ENCODE results near the gene NPVF.

Gene NPVF, protein sequence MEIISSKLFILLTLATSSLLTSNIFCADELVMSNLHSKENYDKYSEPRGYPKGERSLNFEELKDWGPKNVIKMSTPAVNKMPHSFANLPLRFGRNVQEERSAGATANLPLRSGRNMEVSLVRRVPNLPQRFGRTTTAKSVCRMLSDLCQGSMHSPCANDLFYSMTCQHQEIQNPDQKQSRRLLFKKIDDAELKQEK

DNA sequence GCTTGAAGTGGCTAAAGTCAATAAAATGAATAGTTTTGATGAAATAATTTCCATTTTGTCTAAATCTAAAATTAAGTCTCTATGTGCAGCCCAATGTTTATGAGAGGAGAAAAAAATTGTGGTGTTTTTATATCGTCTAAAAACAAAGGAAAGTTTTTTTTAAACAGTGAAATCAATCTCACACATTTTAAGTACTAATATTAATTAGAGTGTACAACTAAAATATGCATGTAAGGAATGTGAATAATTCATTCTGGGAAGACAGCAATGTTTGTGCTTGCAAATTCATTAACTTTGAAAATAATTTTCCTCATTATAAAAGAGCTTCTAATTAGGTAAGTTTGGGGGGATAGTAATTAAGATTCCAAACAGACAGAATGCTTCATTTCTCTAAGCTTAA is at the start of gene NPVF:
NPVF (minus strand) TSS at position 101 of the 400 bp plus-strand sequence; CDS start at position 54, 47 bp downstream.
- DNase-seq (ENCODE audit: low read depth in 3 of 3): no peak

DNA sequence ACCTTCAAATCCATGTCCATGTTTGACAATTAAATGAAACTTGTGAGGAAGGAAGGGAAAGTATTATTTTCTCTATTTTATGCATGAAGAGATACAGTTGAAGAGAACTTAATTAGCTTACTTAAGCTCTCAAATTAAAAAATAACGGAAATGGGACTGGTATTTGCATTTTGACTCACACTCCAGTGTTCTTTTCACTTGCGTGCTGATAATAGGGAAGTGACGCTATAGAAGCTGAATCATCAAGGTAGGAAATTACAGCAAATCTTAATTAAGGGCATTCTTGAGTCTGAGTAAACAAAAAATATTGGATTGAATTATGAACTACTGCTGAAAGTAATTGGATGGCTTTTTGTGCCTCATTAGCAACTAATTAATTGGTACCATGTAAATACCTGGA is 44.0 kb upstream of the NPVF start:
- no peak for DNase-seq (ENCODE audit: low read depth in 3 of 3)

DNA sequence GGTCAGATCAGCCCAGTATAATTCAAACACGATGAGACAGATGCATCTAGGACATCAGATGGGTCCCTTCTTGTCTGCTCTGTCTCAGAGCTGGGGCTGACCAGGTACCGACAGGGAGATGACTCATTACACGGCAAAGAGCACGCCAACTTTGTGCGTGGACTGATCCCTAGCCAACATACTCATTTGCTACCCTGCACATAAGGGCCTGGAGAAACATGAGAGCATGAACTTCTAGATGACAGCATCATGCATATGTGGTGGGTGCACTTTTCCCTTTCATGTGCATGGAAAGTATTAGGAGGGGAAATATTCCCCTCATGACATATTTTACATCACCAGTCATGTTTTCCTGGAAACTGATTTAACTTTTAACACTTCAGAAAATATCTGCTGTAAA is 35.1 kb upstream of the NPVF start:
- no peak for DNase-seq (ENCODE audit: low read depth in 3 of 3)

DNA sequence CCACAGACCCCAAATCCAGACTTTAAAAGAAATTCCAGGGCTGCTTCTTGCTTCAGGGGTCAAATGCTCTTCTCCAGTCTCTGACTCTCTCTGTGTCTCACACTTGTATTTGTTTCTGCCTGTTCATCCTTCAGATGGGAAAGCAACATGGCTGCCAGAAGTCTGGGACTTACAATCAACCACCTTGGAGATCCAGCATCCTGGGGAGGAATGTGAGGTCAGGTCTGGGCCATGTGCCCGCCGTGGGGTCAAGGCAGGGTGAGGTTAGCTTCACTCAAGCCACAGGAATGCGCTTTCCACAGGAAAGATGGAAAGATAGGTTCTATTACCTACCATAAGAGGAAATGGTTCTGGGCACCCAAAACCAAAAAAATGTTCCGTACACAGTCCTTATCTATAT is 34.3 kb upstream of the NPVF start:
- DNase-seq (ENCODE audit: low read depth in 3 of 3): no peak

DNA sequence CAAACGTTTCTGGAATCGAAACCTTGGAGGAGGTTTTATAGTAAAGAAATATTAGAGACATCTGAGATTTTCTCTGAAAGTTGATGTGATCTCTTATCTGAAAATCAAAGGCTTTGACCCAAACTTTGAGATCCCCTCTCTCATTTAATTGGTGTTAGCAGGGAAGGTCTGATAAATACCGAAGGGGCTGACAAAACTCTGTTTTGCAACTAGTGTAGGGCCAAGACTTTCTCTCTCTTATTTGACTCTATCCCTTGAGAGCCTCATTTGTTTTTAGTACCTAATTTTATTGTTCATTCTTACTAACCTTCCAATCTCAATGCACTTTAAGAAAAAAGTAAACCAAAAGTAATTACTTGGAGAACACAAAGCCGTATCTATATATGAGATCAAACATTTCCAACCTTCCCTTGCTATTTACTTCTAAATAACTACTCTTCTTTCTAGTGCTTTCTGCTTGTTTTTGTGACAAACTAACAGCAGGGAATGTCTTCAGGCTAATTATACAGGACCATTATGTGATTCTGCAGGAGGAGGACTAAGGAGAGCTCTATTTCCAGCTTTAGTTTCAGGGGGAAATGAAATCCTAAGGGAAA is 33.4 kb upstream of the NPVF start:
- no peak for DNase-seq (ENCODE audit: low read depth in 3 of 3)

DNA sequence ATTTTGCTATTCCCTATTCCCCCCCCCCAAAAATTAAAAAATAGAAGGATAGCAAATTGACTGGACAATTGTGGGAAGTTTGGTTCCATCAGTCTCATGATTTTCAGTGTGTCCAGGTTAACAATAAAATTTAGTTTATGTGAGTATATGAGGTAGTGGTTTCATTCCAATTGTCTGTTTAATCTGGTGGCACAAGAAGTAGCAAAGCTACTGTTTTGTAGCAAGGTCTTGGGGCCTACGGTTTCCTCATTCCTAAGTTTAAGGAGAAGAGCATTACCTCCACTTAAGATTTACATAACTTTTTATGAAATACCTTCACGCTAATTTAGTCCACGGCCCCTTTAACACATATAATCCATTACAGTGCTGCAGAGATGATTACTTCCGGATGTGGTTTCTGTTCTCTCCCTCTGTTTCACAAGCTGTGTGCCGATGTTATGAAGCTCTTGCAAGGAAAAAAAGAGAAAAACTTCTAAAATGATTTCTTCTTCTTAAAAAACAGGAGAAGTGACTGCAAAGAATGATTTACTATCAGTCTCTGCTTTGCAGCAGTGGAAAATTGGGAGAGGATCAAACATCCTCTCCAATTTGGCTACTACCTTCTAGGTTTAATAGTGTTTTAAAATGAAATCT is 32.7 kb upstream of the NPVF start:
- no peak for DNase-seq (ENCODE audit: low read depth in 3 of 3)

DNA sequence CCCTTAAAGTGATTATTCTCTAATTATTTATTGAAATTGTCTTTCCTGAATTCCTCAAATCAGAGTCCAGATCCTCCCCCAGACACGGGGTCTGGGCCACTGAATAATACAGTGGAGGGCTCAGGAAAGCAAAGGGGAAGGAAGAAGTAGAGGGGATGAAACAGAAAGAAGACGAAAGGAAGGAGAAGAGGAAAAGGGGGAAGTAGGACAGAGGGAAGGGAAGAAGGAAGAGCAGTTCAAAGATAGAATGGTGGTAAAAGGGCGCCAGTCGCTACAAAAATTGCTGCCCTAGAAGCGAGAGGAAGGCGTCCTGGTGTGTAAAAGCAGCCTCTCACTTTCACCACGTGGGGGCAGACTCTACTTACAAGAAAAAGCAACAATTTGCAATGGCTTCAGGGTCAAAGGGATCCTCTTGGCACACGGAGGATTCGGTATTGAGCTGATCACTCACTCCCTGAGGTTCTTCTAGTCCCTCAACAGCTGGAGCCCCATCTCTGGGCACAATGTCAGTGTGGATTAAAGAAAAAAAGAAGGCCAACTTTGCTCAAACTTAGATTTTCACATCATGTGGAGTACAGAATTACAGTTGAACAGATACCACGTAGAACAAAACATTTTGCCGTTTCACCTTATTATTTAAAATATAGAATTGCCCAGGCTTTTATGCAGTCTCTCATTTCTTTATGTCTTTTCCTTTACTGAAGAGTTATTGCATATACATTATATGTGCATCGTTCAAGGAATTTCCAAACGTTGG is 31.4 kb upstream of the NPVF start:
- DNase-seq (ENCODE audit: low read depth in 3 of 3): peak; percentile 38 to 59 (median 44)

DNA sequence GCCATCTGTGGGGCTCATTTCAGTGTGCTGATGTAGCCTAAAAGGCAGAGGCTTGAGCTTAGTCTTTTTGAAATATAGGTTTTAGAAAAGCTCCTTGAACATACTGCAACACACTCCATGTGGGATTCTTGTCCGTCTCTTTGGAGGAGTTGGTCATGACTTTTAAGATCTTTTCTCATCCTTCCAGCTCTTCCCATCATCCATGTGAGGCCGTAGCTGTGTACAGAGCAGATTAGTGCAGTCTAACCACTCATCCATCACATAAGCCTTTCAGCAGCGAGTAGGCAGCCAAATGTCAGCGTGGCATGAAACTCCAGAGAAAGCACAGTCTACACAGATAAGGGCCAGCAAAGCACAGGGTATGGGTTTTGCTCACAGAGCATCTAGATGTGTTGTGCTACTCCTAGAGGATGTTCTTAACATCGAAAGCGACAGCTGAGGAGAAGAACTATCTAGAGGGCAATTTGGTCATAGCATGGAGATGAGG is 28.1 kb upstream of the NPVF start:
- no peak for DNase-seq (ENCODE audit: low read depth in 3 of 3)

DNA sequence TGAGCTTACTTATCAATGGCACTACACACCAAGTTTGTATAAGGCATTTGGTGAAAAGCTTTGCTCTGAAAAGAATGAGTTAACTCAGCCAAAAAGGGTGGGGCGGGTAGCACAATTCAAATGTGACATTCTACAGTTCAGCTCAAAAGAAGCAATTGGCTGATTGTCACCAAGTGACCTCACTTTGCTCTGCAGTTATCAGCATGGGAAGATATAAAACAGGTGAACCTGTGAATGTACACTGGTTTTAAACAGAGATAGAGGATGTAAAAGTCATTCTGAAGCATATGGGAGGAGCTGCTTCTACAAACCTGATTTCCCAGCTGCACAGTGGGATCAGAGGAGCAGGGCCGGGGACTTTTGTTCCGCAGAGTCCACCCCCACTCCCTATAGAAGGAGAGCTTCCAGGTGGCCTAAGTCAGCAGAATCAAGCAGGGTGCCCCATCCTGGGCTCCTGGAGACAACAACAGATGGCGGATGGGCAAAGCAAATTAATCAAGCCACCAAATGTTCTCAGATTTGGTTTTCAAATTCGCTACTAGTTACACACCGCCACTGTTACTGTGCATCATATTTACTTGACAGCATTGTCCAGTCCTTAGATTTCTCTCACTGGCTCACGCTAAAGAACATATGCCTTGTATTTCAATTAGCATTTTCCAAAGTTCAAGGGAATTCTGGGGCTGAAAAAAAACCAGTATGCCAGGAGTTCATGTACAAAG is 27.5 kb upstream of the NPVF start:
- no peak for DNase-seq (ENCODE audit: low read depth in 3 of 3)

DNA sequence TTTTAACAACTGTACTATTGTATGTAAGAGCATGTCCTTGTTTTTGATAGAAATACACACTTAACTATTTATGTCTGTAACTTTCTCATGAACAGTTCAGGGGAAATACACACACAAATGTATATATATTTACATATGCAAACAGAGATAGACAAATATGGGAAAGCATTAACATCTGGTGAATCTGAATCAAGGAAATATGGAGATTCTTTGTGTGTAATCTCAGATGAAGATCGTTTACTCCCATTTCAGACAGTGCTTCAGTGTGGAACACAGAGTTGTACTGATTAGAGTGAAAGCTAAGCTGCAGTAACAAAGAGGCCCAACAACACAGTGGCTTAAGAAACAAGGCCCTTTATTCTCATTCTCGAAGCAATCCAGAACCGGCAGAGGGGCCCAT is 26.3 kb upstream of the NPVF start:
- no peak for DNase-seq (ENCODE audit: low read depth in 3 of 3)

DNA sequence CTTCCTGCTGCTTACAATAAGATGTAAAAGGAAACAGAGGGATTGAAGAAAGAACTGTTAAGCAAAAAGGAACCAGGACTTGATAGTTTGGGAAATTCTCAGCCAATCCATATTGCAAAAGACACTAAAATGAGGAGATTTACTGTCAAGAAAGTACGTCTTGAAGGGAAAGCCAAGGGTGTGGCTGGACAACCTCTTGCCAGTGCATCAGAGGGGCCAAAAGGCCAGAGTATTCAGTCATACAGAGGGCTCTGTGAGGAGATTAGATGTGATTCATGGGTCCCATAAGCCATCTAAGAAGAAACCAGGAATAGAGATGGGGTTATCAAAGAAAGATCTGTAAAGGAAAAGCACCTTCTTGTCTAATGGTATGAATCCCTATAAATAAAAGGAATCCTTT is 25.4 kb upstream of the NPVF start:
- DNase-seq (ENCODE audit: low read depth in 3 of 3): no peak

DNA sequence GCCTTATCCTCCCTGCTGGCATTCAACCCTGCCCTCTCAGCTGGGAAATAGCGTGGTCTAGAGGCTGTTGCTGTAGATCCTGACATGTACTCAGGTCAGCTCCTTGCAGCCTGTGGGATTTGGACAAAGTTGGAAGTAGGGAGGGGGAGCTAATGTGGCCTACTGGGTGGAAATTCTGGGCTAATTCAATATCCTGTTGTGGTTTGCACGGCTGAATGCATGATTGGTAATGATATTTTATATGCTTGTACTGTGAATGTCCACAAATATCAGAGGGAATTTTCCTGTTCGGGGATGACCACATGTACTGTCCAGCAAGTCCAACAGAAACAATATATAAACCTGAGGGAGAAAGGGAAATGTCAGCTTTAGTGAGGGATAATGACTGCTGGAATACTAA is 22.1 kb upstream of the NPVF start:
- DNase-seq (ENCODE audit: low read depth in 3 of 3): no peak

DNA sequence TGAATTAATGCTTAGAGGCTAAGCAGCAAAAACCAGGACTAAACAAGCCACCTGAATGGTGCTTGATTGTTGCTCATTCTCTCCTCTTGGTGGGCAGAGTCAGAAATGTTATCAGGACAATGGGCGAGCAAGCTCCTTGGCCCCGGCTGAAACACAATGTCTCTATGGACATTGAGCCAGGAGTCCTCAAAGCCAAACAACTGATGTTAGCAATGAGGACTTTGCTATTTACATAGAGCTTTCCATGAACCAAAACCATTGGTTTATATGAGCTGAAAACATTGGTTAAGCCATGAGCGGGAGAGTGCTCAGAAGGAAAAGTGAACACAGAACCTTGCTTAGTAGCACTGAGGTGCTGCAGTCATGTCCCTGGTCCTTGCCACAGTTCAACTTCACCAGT is 21.5 kb upstream of the NPVF start:
- no peak for DNase-seq (ENCODE audit: low read depth in 3 of 3)

DNA sequence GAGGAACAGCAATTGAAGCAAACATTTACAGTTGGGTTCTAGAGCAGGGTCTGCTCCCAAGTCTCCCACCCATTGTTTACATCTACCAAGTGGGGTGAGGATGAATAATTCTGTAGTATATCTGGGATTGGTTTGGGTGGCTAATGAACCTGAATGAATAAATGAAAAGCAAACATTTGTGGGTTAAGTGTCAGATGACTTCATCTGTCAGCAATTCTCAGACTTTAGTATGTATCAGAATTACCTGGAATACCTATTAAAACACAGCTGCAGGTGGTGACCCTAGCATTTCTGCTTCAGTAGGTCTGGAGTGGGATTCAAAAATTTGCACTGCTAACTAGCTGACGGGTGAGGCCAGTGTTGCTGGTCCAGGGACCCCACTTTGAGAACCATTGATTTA is 18.0 kb upstream of the NPVF start:
- DNase-seq (ENCODE audit: low read depth in 3 of 3): no peak

DNA sequence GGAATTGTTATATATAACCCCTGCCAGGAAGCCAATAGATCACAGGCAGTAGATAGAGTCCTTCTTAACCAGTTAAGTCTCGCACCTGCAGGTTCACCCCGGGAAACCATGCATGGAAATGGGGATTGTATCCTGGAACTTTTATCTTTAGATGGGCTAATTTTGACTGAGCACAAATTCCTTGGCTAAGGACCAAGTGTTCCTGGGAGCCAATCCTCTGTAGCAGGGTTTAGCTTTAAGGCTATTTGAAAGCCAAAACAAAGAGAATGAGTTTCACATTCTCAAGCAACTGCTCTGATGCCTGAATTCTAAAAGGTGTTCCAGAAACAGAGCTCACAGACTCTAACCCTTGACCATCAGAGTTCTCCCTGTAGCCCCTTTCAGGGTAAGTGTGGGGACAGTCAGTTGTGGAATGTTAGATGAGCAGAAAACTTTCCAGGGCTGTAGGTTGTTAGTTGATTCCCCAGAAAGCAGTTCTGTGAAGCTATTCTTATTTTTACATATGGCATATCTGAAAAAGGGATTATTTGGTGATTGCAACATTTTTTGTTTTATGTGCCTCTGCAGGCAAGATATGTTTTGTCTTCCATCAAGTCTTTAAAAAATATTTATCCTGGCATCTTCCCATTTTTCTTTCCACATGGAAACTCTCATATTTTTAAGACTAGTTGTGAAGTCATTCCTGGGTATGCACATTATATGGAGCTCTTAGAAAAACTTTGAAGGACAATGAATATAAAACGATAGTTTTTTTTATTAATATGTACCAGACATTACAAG is 16.2 kb upstream of the NPVF start:
- no peak for DNase-seq (ENCODE audit: low read depth in 3 of 3)

DNA sequence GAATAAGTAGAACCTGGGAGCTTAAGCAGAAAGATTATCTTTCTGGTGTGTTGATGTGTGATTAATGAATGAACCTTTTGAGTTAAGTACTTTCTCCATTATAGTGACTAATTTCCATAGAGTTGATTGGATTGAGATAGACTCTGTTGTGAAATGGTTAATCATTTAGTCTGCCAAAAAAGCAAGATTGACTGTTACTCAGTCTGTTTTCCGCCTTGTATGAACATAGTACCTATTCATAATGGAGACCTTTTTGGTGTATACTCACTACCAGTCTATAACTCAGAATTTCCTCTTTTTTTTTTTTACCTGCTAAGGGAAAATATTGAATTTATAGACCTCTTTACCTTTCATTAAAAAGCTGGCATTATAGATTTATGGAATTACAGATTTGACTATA is 14.4 kb upstream of the NPVF start:
- no peak for DNase-seq (ENCODE audit: low read depth in 3 of 3)

DNA sequence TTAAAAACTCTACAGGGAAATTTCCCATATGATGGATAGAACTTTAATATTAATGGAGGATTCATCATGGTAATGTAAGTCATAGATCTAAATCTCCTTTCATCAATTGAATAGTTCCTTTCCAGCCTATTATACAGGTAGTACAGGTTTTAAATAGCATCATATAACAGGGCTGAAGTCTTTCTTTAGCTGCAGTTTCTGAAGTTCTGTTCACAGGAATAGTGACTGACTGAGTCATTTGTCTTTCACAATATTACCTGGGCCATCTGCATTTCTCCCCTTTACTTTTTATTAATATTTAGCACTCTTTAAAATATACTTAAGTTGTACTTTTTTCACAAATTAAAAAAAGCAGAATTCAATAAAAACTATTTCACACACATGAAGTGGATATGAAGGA is 12.6 kb upstream of the NPVF start:
- no peak for DNase-seq (ENCODE audit: low read depth in 3 of 3)

DNA sequence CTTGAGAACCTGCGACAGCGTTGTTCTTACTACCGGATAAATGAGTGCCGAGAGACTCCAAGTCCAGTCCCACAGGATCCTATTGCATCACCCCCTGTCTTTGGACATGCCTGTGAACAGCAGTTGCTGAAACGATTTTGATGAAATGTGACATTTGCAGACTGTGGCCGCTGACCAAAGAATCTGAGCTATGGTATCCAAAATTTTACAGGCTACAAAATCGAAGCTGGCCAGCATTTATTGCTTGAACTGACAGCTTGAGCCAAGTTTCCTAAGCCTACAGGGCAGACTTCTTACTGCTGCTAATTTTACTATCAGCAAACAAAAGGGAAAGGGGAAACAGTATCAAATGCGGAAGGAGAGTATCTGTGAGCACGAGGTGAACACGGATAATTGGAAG is 12.1 kb upstream of the NPVF start:
- no peak for DNase-seq (ENCODE audit: low read depth in 3 of 3)

DNA sequence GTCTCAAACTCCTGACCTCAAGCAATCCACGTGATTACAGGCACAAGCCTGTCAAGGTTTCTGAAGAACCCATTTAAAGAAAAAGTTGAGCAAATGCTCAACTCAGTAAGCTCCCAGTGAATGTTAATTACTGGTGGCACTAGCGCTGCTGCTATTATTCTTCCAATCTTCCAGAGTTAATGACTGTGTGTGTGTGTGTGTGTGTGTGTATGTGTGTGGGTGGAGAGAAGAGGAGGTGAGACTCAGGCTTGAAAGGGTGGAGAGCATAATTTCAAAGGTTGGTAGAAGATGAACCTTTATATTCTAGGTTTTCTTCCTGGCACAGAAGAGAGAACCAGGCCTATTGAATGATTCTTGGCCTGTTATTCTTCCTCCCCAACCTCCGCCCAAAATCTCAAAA is 11.6 kb upstream of the NPVF start:
- no peak for DNase-seq (ENCODE audit: low read depth in 3 of 3)

DNA sequence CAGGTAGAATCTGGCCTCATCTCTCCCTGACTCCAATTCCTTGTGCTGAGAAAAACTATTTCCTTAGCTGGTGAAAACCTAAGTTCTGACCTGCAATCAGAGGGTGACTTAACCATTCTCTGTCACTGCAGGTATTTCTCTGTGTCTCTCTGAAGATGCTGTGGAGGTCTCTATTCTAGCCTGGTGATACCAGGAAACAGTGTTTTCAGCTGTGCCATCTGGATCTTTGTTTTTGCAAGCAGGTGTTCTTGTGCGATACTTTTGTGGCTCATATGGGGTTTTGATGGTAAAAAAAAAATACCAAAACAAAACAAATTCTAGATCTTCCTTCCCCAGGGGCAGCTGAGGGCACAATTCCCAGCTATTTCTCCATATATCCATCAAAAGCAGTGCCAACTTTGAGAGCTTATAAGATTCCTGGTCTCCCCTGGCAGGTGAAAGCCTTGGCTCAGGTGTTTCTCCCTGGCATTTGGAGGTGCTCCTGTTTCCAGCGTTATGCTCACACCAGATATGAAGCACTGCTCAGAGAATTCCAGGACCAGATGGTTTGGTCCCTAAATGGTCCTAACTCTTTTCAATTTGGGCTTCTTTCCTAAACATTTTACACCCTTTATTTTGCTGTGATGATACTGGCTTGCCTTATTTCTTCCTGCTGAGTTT is 9.9 kb upstream of the NPVF start:
- no peak for DNase-seq (ENCODE audit: low read depth in 3 of 3)

DNA sequence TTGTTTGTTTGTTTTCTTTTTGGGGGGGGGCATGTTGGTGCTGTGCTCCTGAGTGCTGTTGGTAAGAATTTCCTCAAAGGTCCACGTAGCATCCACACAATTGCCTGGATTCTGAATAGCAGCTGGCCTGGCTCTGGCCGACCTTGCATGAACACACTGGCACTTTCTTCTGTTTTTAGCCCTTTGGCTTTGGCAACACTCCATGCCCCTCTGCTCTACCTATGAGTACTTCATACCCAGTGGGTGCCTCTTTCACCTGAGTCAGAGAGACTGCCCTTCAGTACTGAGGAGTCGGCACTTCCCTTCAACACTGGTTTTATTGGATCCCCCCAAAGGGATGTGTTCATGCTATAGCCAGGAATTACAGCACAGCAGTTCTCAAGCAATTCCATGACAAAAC is 7.2 kb upstream of the NPVF start:
- DNase-seq (ENCODE audit: low read depth in 3 of 3): no peak
